HFF-Myc (cell line): ENCODE data around the gene ASGR1.

Experiments
- DNase-seq: peaks from one replicate; pipeline ENCODE4 v3.0.0-alpha.2; 2011; ENCODE audit warnings: low read depth; ENCODE audit errors: extremely low read depth
- H3K4me3 ChIP-seq: replicated peaks from 2 replicates; pipeline ENCODE4 v1.5.1; 2011; ENCODE audit warnings: low read depth, mild to moderate bottlenecking, control low read depth, low read length
- CTCF ChIP-seq: IDR thresholded peaks from 2 replicates; pipeline ENCODE4 v1.5.1; 2012; ENCODE audit warnings: mild to moderate bottlenecking, low read depth, low read length, control low read depth; ENCODE audit errors: missing control alignments

Gene ASGR1

DNA sequence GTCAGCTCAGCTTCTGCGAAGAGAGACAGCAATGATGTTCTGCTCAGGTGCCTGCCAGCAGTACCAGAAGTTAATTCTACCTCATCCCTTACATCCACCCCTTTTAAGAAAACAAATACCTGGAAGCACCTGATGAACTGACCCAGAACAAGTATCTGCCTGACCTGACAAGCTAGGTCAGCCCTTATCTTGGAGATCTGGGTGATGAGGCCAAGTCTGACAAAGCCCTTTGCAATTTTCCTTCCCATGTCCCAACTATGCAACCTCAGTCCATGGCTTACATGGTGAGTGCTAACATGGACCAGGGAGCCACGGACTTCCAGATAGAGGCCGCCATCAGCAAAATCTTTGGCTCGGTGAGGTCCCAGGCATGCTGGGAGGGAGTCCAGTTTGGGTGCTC is 44.2 kb upstream of the ASGR1 start:
- H3K4me3 ChIP-seq, result no peak overlapping the region
- DNase-seq, result no peak
- TF ChIP-seq CTCF, result no peak

- no peak for DNase-seq
- TF ChIP-seq CTCF, result no peak
- no peak overlapping the region for H3K4me3 ChIP-seq
Measured at GRCh38 chr17:7222972-7223292, 43.8 kb upstream of the ASGR1 start.

DNA sequence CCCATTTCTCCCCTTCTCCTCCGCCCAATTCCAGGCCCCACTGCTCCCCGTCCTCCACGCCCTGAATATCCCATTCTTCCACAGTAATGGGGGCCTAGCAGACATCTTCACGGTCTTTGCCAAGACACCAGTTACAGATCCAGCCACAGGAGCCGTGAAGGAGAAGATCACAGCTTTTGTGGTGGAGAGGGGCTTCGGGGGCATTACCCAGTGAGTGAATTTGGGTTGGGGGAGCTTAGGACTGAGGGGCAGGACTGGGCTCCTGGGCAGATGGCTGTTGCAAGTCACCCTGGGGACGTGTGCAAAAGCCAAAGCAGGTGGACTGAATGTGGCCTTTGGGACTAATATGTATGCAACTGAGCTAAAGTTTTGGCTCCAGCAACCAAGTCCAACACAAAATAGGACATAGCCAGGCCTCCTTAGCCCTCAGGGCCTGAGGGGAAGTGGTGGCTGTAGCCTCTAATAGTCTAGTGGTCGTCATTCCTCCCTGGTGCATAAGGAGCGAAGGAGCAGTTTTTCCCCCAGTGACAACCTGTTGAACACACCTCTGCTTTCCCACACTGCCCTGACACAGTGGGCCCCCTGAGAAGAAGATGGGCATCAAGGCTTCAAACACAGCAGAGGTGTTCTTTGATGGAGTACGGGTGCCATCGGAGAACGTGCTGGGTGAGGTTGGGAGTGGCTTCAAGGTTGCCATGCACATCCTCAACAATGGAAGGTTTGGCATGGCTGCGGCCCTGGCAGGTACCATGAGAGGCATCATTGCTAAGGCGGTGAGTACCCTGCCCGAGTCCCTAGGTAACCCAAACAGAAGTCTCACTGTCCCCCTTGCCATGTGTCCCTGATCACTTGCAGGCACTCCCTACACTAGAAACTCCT is 43.2 kb upstream of the ASGR1 start:
- no peak overlapping the region for H3K4me3 ChIP-seq
- DNase-seq, result no peak
- TF ChIP-seq CTCF, result no peak

- TF ChIP-seq CTCF, result no peak
- no peak for DNase-seq
- peak overlapping the region; percentile 83 for H3K4me3 ChIP-seq
Measured at GRCh38 chr17:7221278-7222092, 42.3 kb upstream of the ASGR1 start.

DNA sequence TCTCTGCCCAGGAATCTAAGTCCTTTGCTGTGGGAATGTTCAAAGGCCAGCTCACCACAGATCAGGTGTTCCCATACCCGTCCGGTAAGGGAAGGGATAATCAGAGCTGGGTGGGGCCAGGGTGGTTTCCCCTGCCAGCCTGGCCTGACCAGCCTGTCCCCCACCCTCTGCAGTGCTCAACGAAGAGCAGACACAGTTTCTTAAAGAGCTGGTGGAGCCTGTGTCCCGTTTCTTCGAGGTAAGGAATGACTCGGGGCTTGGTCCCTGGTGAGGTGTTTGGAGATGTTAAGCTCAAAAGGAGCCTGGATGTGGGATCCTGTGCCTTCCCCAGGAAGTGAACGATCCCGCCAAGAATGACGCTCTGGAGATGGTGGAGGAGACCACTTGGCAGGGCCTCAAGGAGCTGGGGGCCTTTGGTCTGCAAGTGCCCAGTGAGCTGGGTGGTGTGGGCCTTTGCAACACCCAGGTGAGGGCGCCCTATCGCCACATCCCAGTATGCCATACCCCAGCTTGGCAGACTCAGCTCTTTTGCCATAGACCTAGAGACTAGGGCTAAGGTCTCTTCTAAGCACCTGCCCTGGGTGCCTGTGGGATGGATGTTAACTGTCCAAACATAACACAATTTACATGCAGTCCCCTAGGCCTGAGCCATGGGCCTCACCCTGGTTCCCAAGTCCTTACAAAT is 41.6 kb upstream of the ASGR1 start:
- TF ChIP-seq CTCF, result peak; percentile 49
- H3K4me3 ChIP-seq, result peak overlapping the region; percentile 83
- no peak for DNase-seq

GRCh38 chr17:7219812-7220592 is 40.8 kb upstream of the ASGR1 start, which contains the start of the genes ACADVL and DLG4:
Gene ACADVL (plus strand): TSS chr17:7219938. CDS start chr17:7219985, 47 bp downstream.
Gene DLG4 (minus strand): TSS chr17:7219836.
- no peak for TF ChIP-seq CTCF
- H3K4me3 ChIP-seq, result peak within 1 kb of the TSS; percentile 83
- peak; percentile 54 for DNase-seq
